ENCODE measurements around the gene FAM199X.

FAM199X gene

GRCh38 chrX:104172788-104173187 lies 6.5 kb downstream of the FAM199X start:
- no peak overlapping the region for H3K4me3 ChIP-seq (ENCODE audit: low read depth, low read length)
- no peak for DNase-seq (ENCODE audit: low read depth, low spot score)
- ChIA-PET CTCF (interaction anchor here (1.1 kb wide), 1 partner anchor 23 kb away, joined by 4 read pairs; no protein-coding TSS in a partner anchor), POLR2A (no interaction called here)
- no peak for TF ChIP-seq CTCF (IDR thresholded peaks at IDR 0.05; ENCODE audit: insufficient read depth, low read length, missing control alignments)

GRCh38 chrX:104173841-104174240 lies 7.6 kb downstream of the FAM199X start:
- ChIA-PET POLR2A (no interaction called here), CTCF (no interaction called here)
- H3K4me3 ChIP-seq (ENCODE audit: low read depth, low read length): no peak overlapping the region
- DNase-seq (ENCODE audit: low read depth, low spot score): no peak
- no peak for TF ChIP-seq CTCF (IDR thresholded peaks at IDR 0.05; ENCODE audit: insufficient read depth, low read length, missing control alignments)

GRCh38 chrX:104183685-104184084 lies 17.4 kb downstream of the FAM199X start:
- CTCF ChIA-PET: interaction anchor here (0.8 to 1.8 kb wide), 2 partner anchors 11 to 18 kb away, joined by 3 to 11 read pairs; no protein-coding TSS in a partner anchor
- no peak for TF ChIP-seq CTCF (IDR thresholded peaks at IDR 0.05; ENCODE audit: insufficient read depth, low read length, missing control alignments)

GRCh38 chrX:104187931-104188330 lies 21.7 kb downstream of the FAM199X start:
- CTCF ChIA-PET: interaction anchor here (0.7 kb wide), 1 partner anchor 13 kb away, joined by 3 read pairs; no protein-coding TSS in a partner anchor
- no peak for TF ChIP-seq CTCF (IDR thresholded peaks at IDR 0.05; ENCODE audit: insufficient read depth, low read length, missing control alignments)
- DNase-seq (ENCODE audit: low read depth, low spot score): no peak

More at GRCh38 chrX:104183685-104184084, 17.4 kb downstream of the FAM199X start:
- POLR2A ChIA-PET: no interaction called here
- DNase-seq (ENCODE audit: low read depth, low spot score): no peak
- no peak overlapping the region for H3K4me3 ChIP-seq (ENCODE audit: low read depth, low read length)

GRCh38 chrX:104189837-104190236 lies 23.6 kb downstream of the FAM199X start:
- DNase-seq (ENCODE audit: low read depth, low spot score): no peak
- no peak for TF ChIP-seq CTCF (IDR thresholded peaks at IDR 0.05; ENCODE audit: insufficient read depth, low read length, missing control alignments)
- ChIA-PET POLR2A (no interaction called here), CTCF (no interaction called here)
- H3K4me3 ChIP-seq (ENCODE audit: low read depth, low read length): no peak overlapping the region

More at GRCh38 chrX:104187931-104188330, 21.7 kb downstream of the FAM199X start:
- POLR2A ChIA-PET: no interaction called here
- no peak overlapping the region for H3K4me3 ChIP-seq (ENCODE audit: low read depth, low read length)

GRCh38 chrX:104193485-104193884 lies 27.2 kb downstream of the FAM199X start:
- no peak for TF ChIP-seq CTCF (IDR thresholded peaks at IDR 0.05; ENCODE audit: insufficient read depth, low read length, missing control alignments)
- DNase-seq (ENCODE audit: low read depth, low spot score): no peak
- ChIA-PET POLR2A (no interaction called here), CTCF (interaction anchor here (1.5 to 4.0 kb wide), 3 partner anchors 12 to 729 kb away, joined by 3 to 23 read pairs (median 14); no protein-coding TSS in a partner anchor)
- H3K4me3 ChIP-seq (ENCODE audit: low read depth, low read length): no peak overlapping the region
